ENCODE measurements around the gene DOK7.
A peak's percentile ranks its signal among the peaks of the same experiment; 100 is the strongest.
"Not testable (repeated sequence)": the region's sequence is repeated elsewhere in the genome, so short reads cannot be mapped to it uniquely, and the experiment has no call there.

DOK7 gene

DNA sequence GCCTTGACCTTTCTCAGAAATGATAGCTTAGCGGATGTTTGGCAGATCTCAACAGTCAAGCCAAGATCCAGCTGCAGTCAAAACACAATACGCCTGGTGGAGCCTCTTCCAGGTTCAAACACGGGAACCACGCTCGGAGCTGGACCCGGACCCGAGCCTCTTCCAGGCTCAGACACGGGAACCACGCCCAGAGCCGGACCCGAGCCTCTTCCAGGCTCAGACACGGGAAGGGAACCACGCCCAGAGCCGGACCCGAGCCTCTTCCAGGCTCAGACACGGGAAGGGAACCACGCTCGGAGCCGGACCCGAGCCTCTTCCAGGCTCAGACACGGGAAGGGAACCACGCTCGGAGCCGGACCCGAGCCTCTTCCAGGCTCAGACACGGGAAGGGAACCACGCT, 48.5 kb downstream of the DOK7 start:
- not testable (repeated sequence) for DNase-seq

- no peak for DNase-seq
These were observed 49.2 kb downstream of the DOK7 start for GRCh38 chr4:3512279-3512678.

GRCh38 chr4:3512719-3513118, 49.6 kb downstream of the DOK7 start:
- no peak for DNase-seq

DNA sequence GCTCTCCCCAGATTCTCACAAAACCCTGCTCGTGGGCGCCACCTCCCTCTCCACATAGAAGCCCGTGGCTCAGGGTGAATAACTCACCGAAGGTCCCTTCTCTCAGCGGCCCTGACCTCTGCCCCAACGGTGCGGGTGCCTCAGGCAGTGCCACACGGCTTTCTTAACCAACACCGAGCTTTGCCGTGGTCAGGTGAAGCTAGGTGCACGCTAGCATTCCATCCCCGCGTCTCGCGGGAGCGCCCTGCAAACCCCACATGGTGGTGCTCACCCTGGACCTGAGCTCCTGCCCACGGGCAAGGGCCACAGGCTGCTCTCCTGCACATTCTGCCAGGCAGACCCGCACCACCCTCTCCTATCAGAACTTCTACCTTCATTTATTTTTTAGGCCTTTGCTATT, 50.7 kb downstream of the DOK7 start:
- DNase-seq = no peak

- no peak for DNase-seq
These were observed 51.2 kb downstream of the DOK7 start for GRCh38 chr4:3514221-3514780.

GRCh38 chr4:3514806-3515501, 51.8 kb downstream of the DOK7 start:
- DNase-seq = no peak

DNA sequence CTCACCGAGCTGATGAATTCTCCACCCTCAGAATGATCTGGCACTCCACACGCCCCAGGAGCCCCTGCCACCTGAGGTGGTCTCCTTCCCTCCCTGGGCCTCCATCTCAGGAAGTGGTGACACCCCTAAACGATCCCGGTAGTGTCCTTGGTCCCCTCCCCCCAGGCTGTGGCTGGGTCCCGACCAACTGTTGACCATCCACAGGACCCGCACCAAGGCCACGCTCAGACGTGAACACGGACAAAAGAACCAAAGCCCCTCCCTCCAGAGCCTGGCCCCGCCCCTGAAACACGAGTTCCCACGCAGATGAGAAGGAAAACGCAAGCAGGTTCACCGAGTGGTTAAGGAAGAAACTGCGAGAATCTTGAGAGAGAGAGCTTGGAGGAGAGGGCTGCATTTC, 52.5 kb downstream of the DOK7 start:
- DNase-seq = no peak

GRCh38 chr4:3516061-3516835, 53.1 kb downstream of the DOK7 start:
- DNase-seq = no peak

DNA sequence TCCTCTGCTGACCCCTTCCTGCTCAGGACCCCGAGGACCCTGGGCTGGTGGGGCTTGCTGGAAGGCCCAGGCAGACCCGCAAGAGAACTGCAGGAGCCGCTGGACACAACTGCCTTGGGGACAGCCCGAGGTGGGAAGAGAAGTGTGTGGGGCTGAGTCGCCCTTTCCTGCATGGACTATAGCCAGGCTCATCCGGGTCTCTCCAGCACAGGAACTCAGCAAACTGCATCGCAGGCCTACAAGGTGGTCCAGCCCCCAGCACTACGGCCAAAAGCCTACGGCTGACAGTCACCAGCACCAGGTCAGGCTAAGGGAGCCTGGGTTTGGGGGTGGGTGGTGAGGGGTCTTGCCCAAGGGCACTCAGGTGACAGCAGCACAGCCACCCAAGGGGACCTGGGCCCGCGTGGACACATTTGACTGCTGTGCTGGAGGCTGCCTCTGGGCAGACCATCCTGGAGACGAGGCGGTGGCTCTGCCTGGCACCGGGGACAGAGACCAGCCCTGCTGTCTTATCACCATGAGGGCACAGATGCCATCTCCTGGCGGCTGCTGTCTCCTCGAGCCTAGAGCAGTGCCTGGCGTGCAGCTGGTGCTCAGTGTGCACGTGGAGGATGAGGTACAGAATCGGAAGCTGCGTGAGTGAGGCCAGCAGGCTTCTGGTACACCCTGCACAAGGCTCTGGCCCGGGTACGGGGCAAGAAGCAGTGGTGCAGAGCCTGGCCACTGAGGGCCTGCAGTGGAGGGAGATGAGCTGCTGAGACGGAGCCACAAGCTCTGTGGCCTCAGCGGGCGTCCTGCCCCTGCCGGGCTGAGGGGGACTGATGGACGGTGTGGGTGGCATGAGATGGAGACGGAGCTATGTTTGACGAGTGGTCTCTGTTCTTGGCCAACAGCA, 54.0 kb downstream of the DOK7 start:
- DNase-seq = no peak

GRCh38 chr4:3517731-3518510, 54.8 kb downstream of the DOK7 start:
- DNase-seq = no peak

GRCh38 chr4:3518511-3518880, 55.4 kb downstream of the DOK7 start:
- no peak for DNase-seq

- no peak for DNase-seq
These were observed 55.8 kb downstream of the DOK7 start for GRCh38 chr4:3518941-3519340.

DNA sequence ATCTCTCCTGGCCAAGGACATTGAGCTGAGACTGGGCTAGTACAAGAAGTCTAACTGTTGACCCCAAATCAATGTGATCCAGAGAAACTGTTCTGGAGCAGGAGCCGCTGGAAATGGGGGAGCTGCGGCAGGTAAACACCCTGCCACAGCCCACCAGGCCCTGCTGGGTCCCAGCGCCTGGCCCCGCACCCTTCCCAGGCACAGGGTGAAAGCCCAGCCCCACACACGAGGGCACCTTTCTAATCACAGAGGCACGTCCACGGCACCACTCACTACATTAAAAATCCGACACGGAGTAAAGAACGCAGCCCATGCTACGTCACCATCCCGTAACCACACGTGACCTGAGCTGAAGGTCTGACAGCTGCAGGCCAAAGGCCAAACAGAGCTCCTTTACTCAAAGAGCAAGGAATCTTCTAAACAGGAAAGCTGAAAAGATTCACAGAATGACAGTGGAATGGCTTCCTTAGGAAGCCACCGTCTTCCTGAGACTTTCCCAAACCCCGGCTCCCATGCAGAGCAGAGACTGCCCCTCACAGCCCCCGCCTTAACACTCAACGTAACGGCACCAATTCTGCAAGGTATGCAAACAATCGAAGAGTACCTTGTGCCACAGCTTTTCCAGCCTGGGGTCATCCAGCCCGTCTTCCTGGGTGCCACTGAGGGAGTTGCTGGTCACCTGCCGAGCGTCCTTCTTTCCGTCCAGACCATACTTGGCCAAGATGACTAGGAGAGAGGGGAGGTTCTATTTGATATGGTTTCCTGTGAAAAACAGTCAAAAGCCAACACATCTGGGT, 56.6 kb downstream of the DOK7 start:
- DNase-seq = no peak

DNA sequence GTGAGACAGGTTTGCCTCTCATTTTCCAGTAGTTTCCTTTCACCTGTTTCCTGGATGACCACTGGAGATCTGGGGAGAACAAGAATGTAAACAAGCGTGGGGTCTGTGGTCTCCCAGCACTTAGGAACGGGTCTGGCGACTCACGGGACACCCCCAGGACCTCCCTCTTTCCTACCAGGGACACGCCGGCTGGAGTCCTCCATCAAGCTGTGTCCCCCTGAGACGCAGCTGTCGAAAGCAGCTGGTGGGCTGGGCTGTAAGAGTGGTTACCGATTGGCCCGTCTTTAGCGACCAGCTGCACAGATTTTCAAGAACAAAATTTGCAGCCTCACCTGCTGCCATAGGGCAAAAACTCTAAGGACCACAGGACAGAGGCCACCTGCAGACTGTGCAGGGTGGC, 57.2 kb downstream of the DOK7 start:
- no peak for DNase-seq

GRCh38 chr4:3520796-3521600, 57.9 kb downstream of the DOK7 start:
- DNase-seq = peak; percentile 27

GRCh38 chr4:3521621-3522325, 58.7 kb downstream of the DOK7 start:
- DNase-seq = peak; percentile 23

DNA sequence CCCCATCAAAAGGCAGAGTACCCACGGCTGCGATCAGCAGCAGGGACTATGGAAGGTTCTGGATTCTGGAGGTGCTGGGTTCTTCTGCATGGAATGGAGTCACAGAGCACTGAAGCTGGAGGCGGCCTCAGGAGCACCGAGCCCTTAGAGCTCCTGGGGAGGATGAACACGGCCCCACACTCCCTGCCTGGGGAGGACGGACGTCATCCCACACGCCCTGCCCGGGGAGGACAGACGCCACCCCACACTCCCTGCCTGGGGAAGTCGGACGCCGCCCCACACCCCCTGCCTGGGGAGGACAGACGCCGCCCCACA, 59.2 kb downstream of the DOK7 start:
- no peak for DNase-seq

DNA sequence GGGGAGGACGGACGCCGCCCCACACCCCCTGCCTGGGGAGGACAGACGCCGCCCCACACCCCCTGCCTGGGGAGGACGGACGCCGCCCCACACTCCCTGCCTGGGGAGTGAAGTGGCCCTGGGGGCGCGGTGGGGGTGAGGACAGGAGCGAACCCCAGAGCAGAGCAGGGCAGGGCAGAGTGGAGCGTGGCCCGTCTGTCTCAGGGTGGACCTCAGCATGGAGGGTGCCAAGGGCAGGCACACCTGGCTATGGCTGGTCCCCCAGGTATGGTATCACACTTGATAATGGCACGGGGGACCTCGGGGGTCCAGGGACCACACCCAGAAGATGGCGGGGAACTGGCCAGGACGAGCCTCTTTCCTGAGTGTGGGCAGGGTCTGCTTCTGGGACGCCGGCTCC, 59.5 kb downstream of the DOK7 start:
- no peak for DNase-seq

DNA sequence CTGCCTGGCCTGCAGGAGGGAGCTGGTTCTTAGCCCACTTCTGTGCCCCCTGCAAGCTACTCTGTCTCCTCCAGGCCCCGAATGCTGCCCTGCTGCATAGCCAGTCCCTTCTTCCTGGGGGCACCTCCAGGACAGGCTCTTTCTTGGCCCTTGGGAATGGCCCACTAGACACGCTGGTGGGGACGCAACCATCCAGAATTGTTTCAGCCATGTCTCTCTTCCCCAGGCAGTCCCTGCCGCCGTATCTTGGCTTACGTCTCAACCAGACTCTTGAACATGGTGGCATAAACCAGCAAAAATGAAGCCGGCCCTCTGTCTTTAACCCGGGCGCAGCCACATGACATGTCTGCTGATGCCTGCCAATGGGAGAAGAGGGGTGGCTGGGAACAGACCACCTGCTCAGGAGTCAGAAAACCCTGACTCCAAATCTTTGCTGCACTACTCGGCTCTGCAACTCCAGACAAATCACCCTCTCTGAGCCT, 60.1 kb downstream of the DOK7 start:
- DNase-seq = peak; percentile 22

GRCh38 chr4:3523628-3524221, 60.6 kb downstream of the DOK7 start:
- peak; percentile 17 for DNase-seq
